ENCODE results near the gene ZMIZ1. TPM values are rescaled to one million over a fixed set of nuclear protein-coding genes. Genes with fewer than 3 reads are reported as not detected.

Gene ZMIZ1
- total RNA-seq, 2 experiments from 2014 or later = 14.6 to 15.5 TPM

DNA sequence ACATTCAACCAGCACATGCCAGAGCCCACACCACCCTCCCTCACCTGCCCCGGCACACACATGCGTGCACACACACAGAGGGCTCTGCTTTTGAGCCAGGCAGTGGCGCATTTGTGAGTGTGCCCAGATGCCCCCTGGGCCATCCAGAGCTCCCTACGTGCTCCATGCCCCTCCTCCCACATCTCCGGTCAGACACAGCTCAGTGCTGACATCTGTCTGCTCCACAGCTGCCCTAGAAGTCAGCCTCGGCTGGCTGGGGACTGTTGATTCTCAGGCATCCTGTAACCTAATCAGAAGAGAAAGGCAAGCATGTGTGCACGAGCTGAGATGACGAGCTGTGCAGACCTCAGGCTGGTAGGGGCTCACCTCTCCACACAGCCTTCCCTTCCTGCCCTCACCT is 135.1 kb downstream of the ZMIZ1 start:
- Histone ChIP-seq H3K27me3 (ENCODE audit: control insufficient read depth in 1 of 2, insufficient read depth in 2 of 2, low read length in 2 of 2) (no peaks in the 10 kb centered on the region), H3K4me1 (ENCODE audit: insufficient read depth, low read length) (no peaks in the 10 kb centered on the region), H3K27ac (ENCODE audit: low read depth in 1 of 2, low read length in 2 of 2) (no peak overlapping the region), H3K4me3 (ENCODE audit: low read length) (no peak overlapping the region), H3K9me3 (ENCODE audit: control insufficient read depth in 1 of 2, insufficient read depth in 1 of 2, low read length in 2 of 2) (no peaks in the 10 kb centered on the region), H3K36me3 (ENCODE audit: insufficient read depth, low read length) (peaks cover 30% of the 10 kb centered on the region)
- H3K4me1 Mint-ChIP-seq (ENCODE audit: low read depth) = no peaks in the 10 kb centered on the region
- no peak for DNase-seq
- peaks cover 24% of the 10 kb centered on the region for H3K36me3 Mint-ChIP-seq (ENCODE audit: low read depth)
- no peaks in the 10 kb centered on the region for H3K27me3 Mint-ChIP-seq
- intact Hi-C loops (cut with DNase I, micrococcal nuclease) = loop anchor here in 1 of 2 experiments (2.0 kb wide), 1 partner anchor 41 kb away; no protein-coding TSS in a partner anchor
- TF ChIP-seq, protein P1, sequence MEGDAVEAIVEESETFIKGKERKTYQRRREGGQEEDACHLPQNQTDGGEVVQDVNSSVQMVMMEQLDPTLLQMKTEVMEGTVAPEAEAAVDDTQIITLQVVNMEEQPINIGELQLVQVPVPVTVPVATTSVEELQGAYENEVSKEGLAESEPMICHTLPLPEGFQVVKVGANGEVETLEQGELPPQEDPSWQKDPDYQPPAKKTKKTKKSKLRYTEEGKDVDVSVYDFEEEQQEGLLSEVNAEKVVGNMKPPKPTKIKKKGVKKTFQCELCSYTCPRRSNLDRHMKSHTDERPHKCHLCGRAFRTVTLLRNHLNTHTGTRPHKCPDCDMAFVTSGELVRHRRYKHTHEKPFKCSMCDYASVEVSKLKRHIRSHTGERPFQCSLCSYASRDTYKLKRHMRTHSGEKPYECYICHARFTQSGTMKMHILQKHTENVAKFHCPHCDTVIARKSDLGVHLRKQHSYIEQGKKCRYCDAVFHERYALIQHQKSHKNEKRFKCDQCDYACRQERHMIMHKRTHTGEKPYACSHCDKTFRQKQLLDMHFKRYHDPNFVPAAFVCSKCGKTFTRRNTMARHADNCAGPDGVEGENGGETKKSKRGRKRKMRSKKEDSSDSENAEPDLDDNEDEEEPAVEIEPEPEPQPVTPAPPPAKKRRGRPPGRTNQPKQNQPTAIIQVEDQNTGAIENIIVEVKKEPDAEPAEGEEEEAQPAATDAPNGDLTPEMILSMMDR (IDR thresholded peaks at IDR 0.05) = no peak
- ChIA-PET POLR2A (no interaction called here), CTCF (interaction anchor here (0.6 to 1.2 kb wide), 3 partner anchors 9 to 1156 kb away, joined by 3 to 7 read pairs (median 3); no protein-coding TSS in a partner anchor)
- H3K4me3 Mint-ChIP-seq = no peak overlapping the region
- no peak overlapping the region for H3K27ac Mint-ChIP-seq
- H3K9me3 Mint-ChIP-seq = no peaks in the 10 kb centered on the region
- ATAC-seq (ENCODE audit: poor library complexity) = no peak

DNA sequence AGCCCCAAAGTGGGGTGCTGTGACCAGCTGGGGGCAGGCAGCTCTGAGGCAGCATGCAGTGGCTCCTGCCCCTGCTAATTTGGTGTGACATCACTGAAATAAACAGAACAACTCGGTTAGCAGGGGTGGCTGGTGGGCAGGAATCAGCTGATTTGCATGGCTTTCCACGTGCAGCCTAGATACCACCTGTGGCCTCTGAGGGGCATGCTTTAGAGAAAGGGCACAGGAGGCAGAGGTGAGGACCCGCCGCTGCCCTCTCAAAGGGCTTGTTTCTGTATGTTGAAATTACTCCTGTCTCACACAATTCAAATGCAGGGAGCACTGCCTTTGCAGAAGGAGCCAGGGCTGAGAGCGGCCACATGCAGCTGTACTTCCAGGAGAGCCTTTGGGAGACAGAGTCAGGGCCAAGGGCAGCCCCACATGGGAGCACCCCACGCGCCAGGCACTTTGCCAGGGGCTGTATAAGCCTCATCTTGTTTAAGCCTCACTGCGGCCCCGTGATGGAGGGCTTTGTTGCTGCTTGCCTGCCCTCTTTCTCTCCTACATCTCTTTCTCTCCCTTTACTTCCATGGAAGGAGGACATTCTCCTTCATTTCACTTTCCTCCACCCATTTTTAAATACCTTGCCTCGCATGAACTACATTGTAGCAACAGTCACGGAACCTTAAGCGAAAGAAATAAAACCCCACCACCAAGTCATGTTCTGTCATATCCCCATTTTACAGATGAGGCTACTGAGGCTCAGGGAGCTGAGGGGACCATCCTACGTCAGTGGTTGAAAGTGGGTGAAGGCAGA is 137.7 kb downstream of the ZMIZ1 start:
- Histone ChIP-seq H3K4me1 (ENCODE audit: insufficient read depth, low read length) (no peaks in the 10 kb centered on the region), H3K27me3 (ENCODE audit: control insufficient read depth in 1 of 2, insufficient read depth in 2 of 2, low read length in 2 of 2) (no peaks in the 10 kb centered on the region), H3K9me3 (ENCODE audit: control insufficient read depth in 1 of 2, insufficient read depth in 1 of 2, low read length in 2 of 2) (no peaks in the 10 kb centered on the region), H3K27ac (ENCODE audit: low read depth in 1 of 2, low read length in 2 of 2) (no peak overlapping the region), H3K36me3 (ENCODE audit: insufficient read depth, low read length) (peaks cover 39% of the 10 kb centered on the region), H3K4me3 (ENCODE audit: low read length) (no peak overlapping the region)
- ATAC-seq (ENCODE audit: poor library complexity) (no peak), DNase-seq (no peak)
- H3K27me3 Mint-ChIP-seq = no peaks in the 10 kb centered on the region
- intact Hi-C loops (cut with DNase I, micrococcal nuclease) = no loop called here
- TF ChIP-seq, protein P1 (IDR thresholded peaks at IDR 0.05) = no peak
- H3K4me3 Mint-ChIP-seq = no peak overlapping the region
- ChIA-PET POLR2A (no interaction called here), CTCF (interaction anchor here (2.7 kb wide), 1 partner anchor 11 kb away, joined by 10 read pairs; no protein-coding TSS in a partner anchor)
- H3K36me3 Mint-ChIP-seq (ENCODE audit: low read depth) = peaks cover 34% of the 10 kb centered on the region
- H3K4me1 Mint-ChIP-seq (ENCODE audit: low read depth) = no peaks in the 10 kb centered on the region
- no peaks in the 10 kb centered on the region for H3K9me3 Mint-ChIP-seq
- H3K27ac Mint-ChIP-seq = no peak overlapping the region

DNA sequence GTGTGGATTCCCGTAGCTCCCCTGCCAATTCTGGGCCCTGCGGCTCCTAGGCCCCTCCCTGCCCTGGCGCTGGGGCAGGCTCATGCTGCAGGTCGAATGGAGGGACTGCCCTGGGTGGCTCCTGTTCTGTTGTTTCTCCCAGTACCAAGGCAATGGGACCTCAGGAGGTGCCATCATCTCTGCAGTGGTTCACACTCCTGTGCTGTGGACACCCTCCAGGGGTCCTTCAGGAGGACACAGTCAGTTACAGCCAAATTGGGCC is 138.3 kb downstream of the ZMIZ1 start:
- CTCF ChIA-PET = interaction anchor here (2.7 kb wide), 1 partner anchor 11 kb away, joined by 10 read pairs; no protein-coding TSS in a partner anchor
- ATAC-seq (ENCODE audit: poor library complexity) = no peak
- POLR2A ChIA-PET = no interaction called here
- Mint-ChIP-seq H3K27me3 (no peaks in the 10 kb centered on the region), H3K27ac (no peak overlapping the region), H3K4me1 (ENCODE audit: low read depth) (no peaks in the 10 kb centered on the region), H3K9me3 (no peaks in the 10 kb centered on the region), H3K36me3 (ENCODE audit: low read depth) (peaks cover 34% of the 10 kb centered on the region), H3K4me3 (no peak overlapping the region)
- Histone ChIP-seq H3K4me1 (ENCODE audit: insufficient read depth, low read length) (no peaks in the 10 kb centered on the region), H3K4me3 (ENCODE audit: low read length) (no peak overlapping the region), H3K36me3 (ENCODE audit: insufficient read depth, low read length) (peaks cover 35% of the 10 kb centered on the region), H3K9me3 (ENCODE audit: control insufficient read depth in 1 of 2, insufficient read depth in 1 of 2, low read length in 2 of 2) (no peaks in the 10 kb centered on the region), H3K27me3 (ENCODE audit: control insufficient read depth in 1 of 2, insufficient read depth in 2 of 2, low read length in 2 of 2) (no peaks in the 10 kb centered on the region), H3K27ac (ENCODE audit: low read depth in 1 of 2, low read length in 2 of 2) (no peak overlapping the region)
- DNase-seq = no peak
- TF ChIP-seq, protein P1 (IDR thresholded peaks at IDR 0.05) = no peak
- intact Hi-C loops (cut with DNase I, micrococcal nuclease) = no loop called here

Data from CD4-positive, alpha-beta T cell (primary cell).